Hepatocyte (in vitro differentiated cells): ENCODE results near the gene CAB39.

Experiments
- CTCF ChIP-seq: fragments of 200-600 bp; sonication (generic); IDR thresholded peaks from 2 replicates; pipeline ENCODE4 v1.5.1; 2016; ENCODE audit warnings: antibody characterized with exemption, mild to moderate bottlenecking; ENCODE audit not compliant: poor library complexity
- EZH2phosphoT487 ChIP-seq: fragments of 200-600 bp; sonication (generic); IDR thresholded peaks from one replicate; pipeline ENCODE4 v1.6.1; 2018; ENCODE audit warnings: antibody characterized with exemption, mild to moderate bottlenecking, low read depth, moderate library complexity; ENCODE audit not compliant: unreplicated experiment, severe bottlenecking

GRCh38 chr2:230722207-230722885 lies 9.7 kb downstream of the CAB39 start:
- TF ChIP-seq CTCF, result no peak
- TF ChIP-seq EZH2phosphoT487, result no peak
